Measurements from ENCODE around the gene RARA.
A peak's percentile ranks its signal among the peaks of the same experiment; 100 is the strongest.

RARA gene

GRCh38 chr17:40307001-40307730 is 1.8 kb upstream of the RARA start:
- TF ChIP-seq, protein P1, sequence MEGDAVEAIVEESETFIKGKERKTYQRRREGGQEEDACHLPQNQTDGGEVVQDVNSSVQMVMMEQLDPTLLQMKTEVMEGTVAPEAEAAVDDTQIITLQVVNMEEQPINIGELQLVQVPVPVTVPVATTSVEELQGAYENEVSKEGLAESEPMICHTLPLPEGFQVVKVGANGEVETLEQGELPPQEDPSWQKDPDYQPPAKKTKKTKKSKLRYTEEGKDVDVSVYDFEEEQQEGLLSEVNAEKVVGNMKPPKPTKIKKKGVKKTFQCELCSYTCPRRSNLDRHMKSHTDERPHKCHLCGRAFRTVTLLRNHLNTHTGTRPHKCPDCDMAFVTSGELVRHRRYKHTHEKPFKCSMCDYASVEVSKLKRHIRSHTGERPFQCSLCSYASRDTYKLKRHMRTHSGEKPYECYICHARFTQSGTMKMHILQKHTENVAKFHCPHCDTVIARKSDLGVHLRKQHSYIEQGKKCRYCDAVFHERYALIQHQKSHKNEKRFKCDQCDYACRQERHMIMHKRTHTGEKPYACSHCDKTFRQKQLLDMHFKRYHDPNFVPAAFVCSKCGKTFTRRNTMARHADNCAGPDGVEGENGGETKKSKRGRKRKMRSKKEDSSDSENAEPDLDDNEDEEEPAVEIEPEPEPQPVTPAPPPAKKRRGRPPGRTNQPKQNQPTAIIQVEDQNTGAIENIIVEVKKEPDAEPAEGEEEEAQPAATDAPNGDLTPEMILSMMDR (IDR thresholded peaks at IDR 0.05; ENCODE audit: unreplicated experiment in 3 of 3), result no peak
- no peaks in the 10 kb centered on the region for H3K9me3 Mint-ChIP-seq
- no peak overlapping the region for H3K4me3 Mint-ChIP-seq
- no peaks in the 10 kb centered on the region for H3K27me3 Mint-ChIP-seq (ENCODE audit: low read depth)
- no peaks in the 10 kb centered on the region for H3K36me3 Mint-ChIP-seq (ENCODE audit: low read depth)
- H3K4me1 Mint-ChIP-seq, result peaks cover 22% of the 10 kb centered on the region
- H3K27ac Mint-ChIP-seq, result no peak overlapping the region

- no peak overlapping the region for H3K27ac Mint-ChIP-seq
- TF ChIP-seq, protein P1 (IDR thresholded peaks at IDR 0.05; ENCODE audit: unreplicated experiment in 3 of 3), result no peak
- peaks cover 19% of the 10 kb centered on the region for H3K4me1 Mint-ChIP-seq
- H3K9me3 Mint-ChIP-seq, result no peaks in the 10 kb centered on the region
- H3K36me3 Mint-ChIP-seq (ENCODE audit: low read depth), result no peaks in the 10 kb centered on the region
- H3K27me3 Mint-ChIP-seq (ENCODE audit: low read depth), result no peaks in the 10 kb centered on the region
- no peak overlapping the region for H3K4me3 Mint-ChIP-seq
These were observed 1.2 kb upstream of the RARA start for GRCh38 chr17:40307740-40308239.

- Mint-ChIP-seq H3K4me3 (no peak overlapping the region), H3K27me3 (ENCODE audit: low read depth) (no peaks in the 10 kb centered on the region), H3K27ac (no peak overlapping the region), H3K36me3 (ENCODE audit: low read depth) (no peaks in the 10 kb centered on the region), H3K4me1 (no peaks in the 10 kb centered on the region), H3K9me3 (no peaks in the 10 kb centered on the region)
- TF ChIP-seq, protein P1 (IDR thresholded peaks at IDR 0.05; ENCODE audit: unreplicated experiment in 3 of 3), result no peak
These were observed 1.1 kb downstream of the RARA start for GRCh38 chr17:40309949-40310510.

DNA sequence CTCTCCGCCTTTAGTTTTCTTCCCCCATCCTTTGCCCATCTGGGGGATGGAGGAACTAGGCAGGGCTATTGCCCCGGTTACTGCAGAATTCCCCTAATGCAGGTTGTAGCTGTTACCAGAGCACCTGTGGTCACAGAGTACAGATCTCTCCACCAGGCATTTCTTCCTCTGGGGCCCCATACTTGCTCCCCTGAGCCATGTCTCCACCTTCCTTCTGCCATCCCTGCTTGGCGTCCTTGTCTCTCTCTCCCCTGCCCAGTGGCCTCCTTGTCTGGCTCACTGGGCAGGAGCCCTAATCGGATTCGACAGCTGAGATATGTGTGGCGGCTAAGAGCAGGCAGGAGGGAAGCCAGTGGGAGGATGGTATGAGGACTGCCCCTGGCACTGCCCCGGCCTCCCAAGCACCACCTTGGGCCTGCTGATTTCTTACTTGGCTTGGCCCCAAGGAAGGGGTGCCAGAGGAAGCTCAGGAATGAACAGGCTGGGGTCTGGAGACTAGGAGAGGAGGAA is 2.0 kb downstream of the RARA start:
- peak overlapping the region in 1 of 3 experiments; percentile 41 for H3K4me3 Mint-ChIP-seq
- peak overlapping the region in 1 of 3 experiments; percentile 30 for H3K27ac Mint-ChIP-seq
- H3K9me3 Mint-ChIP-seq, result no peaks in the 10 kb centered on the region
- H3K27me3 Mint-ChIP-seq (ENCODE audit: low read depth), result no peaks in the 10 kb centered on the region
- H3K4me1 Mint-ChIP-seq, result no peaks in the 10 kb centered on the region
- no peaks in the 10 kb centered on the region for H3K36me3 Mint-ChIP-seq (ENCODE audit: low read depth)
- TF ChIP-seq, protein P1 (IDR thresholded peaks at IDR 0.05; ENCODE audit: unreplicated experiment in 3 of 3), result no peak

DNA sequence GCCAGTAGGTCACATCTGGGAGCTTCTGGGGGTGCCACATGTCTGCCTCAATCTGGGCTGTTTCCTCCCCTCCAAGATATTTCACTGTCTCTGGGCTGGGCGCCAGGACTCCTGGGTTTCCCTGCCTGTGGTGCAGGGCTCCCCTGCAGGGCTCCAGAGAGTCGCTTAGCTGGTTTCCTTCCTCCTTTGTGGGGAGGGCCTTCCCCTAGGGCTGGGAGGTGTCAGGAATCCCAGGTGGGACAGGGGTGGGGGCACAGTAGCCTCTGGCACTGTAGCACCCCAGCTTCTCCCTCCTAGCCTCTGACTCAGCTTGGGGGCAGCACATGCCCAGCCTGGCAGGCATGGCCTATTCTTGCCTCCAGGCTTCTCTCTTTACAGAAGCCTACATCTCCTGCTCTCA is 2.6 kb downstream of the RARA start:
- H3K27ac Mint-ChIP-seq, result peak overlapping the region in 1 of 3 experiments; percentile 30
- no peaks in the 10 kb centered on the region for H3K4me1 Mint-ChIP-seq
- no peaks in the 10 kb centered on the region for H3K36me3 Mint-ChIP-seq (ENCODE audit: low read depth)
- TF ChIP-seq, protein P1 (IDR thresholded peaks at IDR 0.05; ENCODE audit: unreplicated experiment in 3 of 3), result no peak
- H3K9me3 Mint-ChIP-seq, result no peaks in the 10 kb centered on the region
- peak overlapping the region in 1 of 3 experiments; percentile 34 for H3K4me3 Mint-ChIP-seq
- no peaks in the 10 kb centered on the region for H3K27me3 Mint-ChIP-seq (ENCODE audit: low read depth)
